Effector memory CD4-positive, alpha-beta T cell (primary cell): Measurements from ENCODE around the gene RFFL.
"Not testable (repeated sequence)": the region's sequence is repeated elsewhere in the genome, so short reads cannot be mapped to it uniquely, and the experiment has no call there.

Experiments used
- DNase-seq, 3 donors: peaks; one replicate each; pipeline ENCODE4 v3.0.0-alpha.2; 2020
- H3K27ac ChIP-seq: 2 replicates; pipeline ENCODE4 v1.7.0; 2013; ENCODE audit warnings: mild to moderate bottlenecking, low read length, moderate library complexity; ENCODE audit not compliant: insufficient read depth, poor library complexity, severe bottlenecking
- H3K27me3 ChIP-seq: replicated peaks from 2 replicates; pipeline ENCODE4 v1.7.0; 2013; ENCODE audit warnings: mild to moderate bottlenecking, low read length; ENCODE audit not compliant: insufficient read depth, control insufficient read depth, poor library complexity, severe bottlenecking
- H3K36me3 ChIP-seq: 2 replicates; pipeline ENCODE4 v1.7.0; 2013; ENCODE audit warnings: mild to moderate bottlenecking, low read length, moderate library complexity; ENCODE audit not compliant: control insufficient read depth, insufficient read depth
- H3K4me1 ChIP-seq: 2 replicates; pipeline ENCODE4 v1.7.0; 2013; ENCODE audit warnings: low read length, mild to moderate bottlenecking; ENCODE audit not compliant: control insufficient read depth, insufficient read depth, poor library complexity, severe bottlenecking
- H3K4me3 ChIP-seq: 2 replicates; pipeline ENCODE4 v1.7.0; 2013; ENCODE audit warnings: low read length, low read depth, mild to moderate bottlenecking; ENCODE audit not compliant: insufficient read depth, poor library complexity, severe bottlenecking
- H3K9me3 ChIP-seq: 2 replicates; pipeline ENCODE4 v1.7.0; 2013; ENCODE audit warnings: mild to moderate bottlenecking, low read length, moderate library complexity; ENCODE audit not compliant: control insufficient read depth

Gene RFFL

GRCh38 chr17:35090707-35091106, 27.2 kb upstream of the RFFL start:
- not testable (repeated sequence) for H3K36me3 ChIP-seq, H3K9me3 ChIP-seq, DNase-seq, H3K4me3 ChIP-seq, H3K27me3 ChIP-seq, H3K27ac ChIP-seq
- H3K4me1 ChIP-seq, result peaks cover 18% of the 10 kb centered on the region

- H3K4me3 ChIP-seq, result peak overlapping the region; percentile 44
- peak in 2 of 3 donors; percentile 12 to 32 for DNase-seq
- no peaks in the 10 kb centered on the region for H3K9me3 ChIP-seq
- H3K4me1 ChIP-seq, result peaks cover 18% of the 10 kb centered on the region
- no peaks in the 10 kb centered on the region for H3K27me3 ChIP-seq
- peak overlapping the region; percentile 97 for H3K27ac ChIP-seq
- H3K36me3 ChIP-seq, result no peaks in the 10 kb centered on the region
Measured at GRCh38 chr17:35089586-35090296, 26.2 kb upstream of the RFFL start.

GRCh38 chr17:35088881-35089585, 25.5 kb upstream of the RFFL start:
- H3K27ac ChIP-seq, result peak overlapping the region; percentile 97
- H3K36me3 ChIP-seq, result no peaks in the 10 kb centered on the region
- peak overlapping the region; percentile 69 for H3K4me3 ChIP-seq
- H3K27me3 ChIP-seq, result no peaks in the 10 kb centered on the region
- no peaks in the 10 kb centered on the region for H3K9me3 ChIP-seq
- peak; percentile 82 to 88 (median 84) for DNase-seq
- peaks cover 18% of the 10 kb centered on the region for H3K4me1 ChIP-seq

- Histone ChIP-seq H3K4me1 (peaks cover 19% of the 10 kb centered on the region), H3K9me3 (no peaks in the 10 kb centered on the region), H3K27me3 (no peaks in the 10 kb centered on the region), H3K4me3 (peak overlapping the region; percentile 69), H3K27ac (peak overlapping the region; percentile 97), H3K36me3 (no peaks in the 10 kb centered on the region)
- DNase-seq, result no peak
Measured at GRCh38 chr17:35088356-35088880, 24.9 kb upstream of the RFFL start.

- Histone ChIP-seq H3K4me3 (peak overlapping the region; percentile 69), H3K27ac (peak overlapping the region; percentile 97), H3K36me3 (no peaks in the 10 kb centered on the region), H3K9me3 (no peaks in the 10 kb centered on the region), H3K27me3 (no peaks in the 10 kb centered on the region), H3K4me1 (peaks cover 24% of the 10 kb centered on the region)
- DNase-seq, result peak in 2 of 3 donors; percentile 13 to 21
Measured at GRCh38 chr17:35087731-35088355, 24.3 kb upstream of the RFFL start.

GRCh38 chr17:35086931-35087573, 23.5 kb upstream of the RFFL start:
- DNase-seq, result no peak
- H3K4me3 ChIP-seq, result peak overlapping the region; percentile 69
- no peaks in the 10 kb centered on the region for H3K36me3 ChIP-seq
- peak overlapping the region; percentile 97 for H3K27ac ChIP-seq
- no peaks in the 10 kb centered on the region for H3K27me3 ChIP-seq
- no peaks in the 10 kb centered on the region for H3K9me3 ChIP-seq
- peaks cover 32% of the 10 kb centered on the region for H3K4me1 ChIP-seq

- no peaks in the 10 kb centered on the region for H3K27me3 ChIP-seq
- no peak overlapping the region for H3K4me3 ChIP-seq
- no peak overlapping the region for H3K27ac ChIP-seq
- H3K4me1 ChIP-seq, result peaks cover 40% of the 10 kb centered on the region
- H3K36me3 ChIP-seq, result no peaks in the 10 kb centered on the region
- no peaks in the 10 kb centered on the region for H3K9me3 ChIP-seq
- DNase-seq, result no peak
Measured at GRCh38 chr17:35086164-35086563, 22.7 kb upstream of the RFFL start.

- no peak for DNase-seq
- Histone ChIP-seq H3K36me3 (no peaks in the 10 kb centered on the region), H3K4me1 (peaks cover 43% of the 10 kb centered on the region), H3K27me3 (no peaks in the 10 kb centered on the region), H3K27ac (no peak overlapping the region), H3K9me3 (no peaks in the 10 kb centered on the region), H3K4me3 (no peak overlapping the region)
Measured at GRCh38 chr17:35084987-35085386, 21.5 kb upstream of the RFFL start.

- no peaks in the 10 kb centered on the region for H3K27me3 ChIP-seq
- peak overlapping the region; percentile 46 for H3K27ac ChIP-seq
- no peaks in the 10 kb centered on the region for H3K36me3 ChIP-seq
- no peak for DNase-seq
- no peak overlapping the region for H3K4me3 ChIP-seq
- peaks cover 42% of the 10 kb centered on the region for H3K4me1 ChIP-seq
- H3K9me3 ChIP-seq, result no peaks in the 10 kb centered on the region
Measured at GRCh38 chr17:35083071-35083470, 19.6 kb upstream of the RFFL start.
